Trophoblast cell (in vitro differentiated cells and primary cell): ENCODE data around the gene METTL15.

Source experiments
- DNase-seq, 2 donors: peaks; one replicate each; pipeline ENCODE4 v3.0.0-alpha.2; 2016
- H2AFZ ChIP-seq: 2 replicates; pipeline ENCODE4 v1.6.1; 2013; ENCODE audit warnings: low read length, moderate library complexity, mild to moderate bottlenecking; ENCODE audit not compliant: insufficient read depth, poor library complexity
- H2AK5ac ChIP-seq: 2 replicates; pipeline ENCODE4 v1.6.1; 2013; ENCODE audit warnings: mild to moderate bottlenecking, low read length
- H2BK120ac ChIP-seq: 2 replicates; pipeline ENCODE4 v1.6.1; 2013; ENCODE audit warnings: low read length, mild to moderate bottlenecking, moderate library complexity; ENCODE audit not compliant: insufficient read depth, poor library complexity
- H2BK12ac ChIP-seq: 2 replicates; pipeline ENCODE4 v1.6.1; 2013; ENCODE audit warnings: mild to moderate bottlenecking, low read length, moderate library complexity
- H2BK5ac ChIP-seq: 2 replicates; pipeline ENCODE4 v1.6.1; 2013; ENCODE audit warnings: low read length, low read depth, moderate library complexity, mild to moderate bottlenecking; ENCODE audit not compliant: poor library complexity
- H3K14ac ChIP-seq: 2 replicates; pipeline ENCODE4 v1.6.1; 2013; ENCODE audit warnings: mild to moderate bottlenecking, low read length
- H3K18ac ChIP-seq: 2 replicates; pipeline ENCODE4 v1.6.1; 2013; ENCODE audit warnings: mild to moderate bottlenecking, low read length
- H3K23ac ChIP-seq: 2 replicates; pipeline ENCODE4 v1.6.1; 2013; ENCODE audit warnings: low read length
- H3K27ac ChIP-seq: 2 replicates; pipeline ENCODE4 v1.5.1; 2013; ENCODE audit warnings: low read depth, mild to moderate bottlenecking, inconsistent platforms, low read length, moderate library complexity
- H3K27me3 ChIP-seq: 2 replicates; pipeline ENCODE4 v1.6.1; 2013; ENCODE audit warnings: inconsistent platforms, mild to moderate bottlenecking, low read length, moderate library complexity; ENCODE audit not compliant: insufficient read depth
- H3K36me3 ChIP-seq, 2 experiments: 1 replicate in 1 of 2; 2 replicates in 1 of 2; pipeline ENCODE4 v1.6.1; 2013; ENCODE audit warnings: low read length in 2 of 2, mild to moderate bottlenecking in 2 of 2, moderate library complexity in 1 of 2; ENCODE audit not compliant: insufficient read depth in 2 of 2, control insufficient read depth in 1 of 2
- H3K4ac ChIP-seq: 2 replicates; pipeline ENCODE4 v1.6.1; 2013; ENCODE audit warnings: low read depth, mild to moderate bottlenecking, low read length, moderate library complexity
- H3K4me1 ChIP-seq, 2 experiments: 1 replicate in 1 of 2; 2 replicates in 1 of 2; pipeline ENCODE4 v1.6.1; 2013; ENCODE audit warnings: low read length in 2 of 2, mild to moderate bottlenecking in 2 of 2, moderate library complexity in 1 of 2; ENCODE audit not compliant: insufficient read depth in 2 of 2, control insufficient read depth in 1 of 2
- H3K4me2 ChIP-seq: 2 replicates; pipeline ENCODE4 v1.6.1; 2013; ENCODE audit warnings: inconsistent platforms, mild to moderate bottlenecking, low read length, moderate library complexity
- H3K4me3 ChIP-seq: 2 replicates; pipeline ENCODE4 v1.5.1; 2013; ENCODE audit warnings: mild to moderate bottlenecking, low read depth, low read length, inconsistent platforms
- H3K79me1 ChIP-seq: one replicate; pipeline ENCODE4 v1.6.1; 2013; ENCODE audit warnings: low read length
- H3K79me2 ChIP-seq: 2 replicates; pipeline ENCODE4 v1.6.1; 2013; ENCODE audit warnings: low read length, mild to moderate bottlenecking; ENCODE audit not compliant: control insufficient read depth, insufficient read depth, poor library complexity
- H3K9ac ChIP-seq: 2 replicates; pipeline ENCODE4 v1.6.1; 2013; ENCODE audit warnings: mild to moderate bottlenecking, low read length
- H3K9me3 ChIP-seq: 2 replicates; pipeline ENCODE4 v1.6.1; 2013; ENCODE audit warnings: low read depth, mild to moderate bottlenecking, control low read depth, inconsistent platforms, low read length; ENCODE audit not compliant: insufficient read depth
- H4K12ac ChIP-seq: 2 replicates; pipeline ENCODE4 v1.6.1; 2013; ENCODE audit warnings: low read depth, mild to moderate bottlenecking, low read length, moderate library complexity
- H4K8ac ChIP-seq: 2 replicates; pipeline ENCODE4 v1.6.1; 2013; ENCODE audit warnings: low read depth, mild to moderate bottlenecking, low read length, moderate library complexity
- H4K91ac ChIP-seq: one replicate; pipeline ENCODE4 v1.6.1; 2013; ENCODE audit warnings: low read depth, mild to moderate bottlenecking, low read length, moderate library complexity
- WGBS: extraction: QIAGEN DNeasy Blood & Tissue Kit; methylation state at CpG from one replicate; pipeline ENCODE4 v1.1.7; 2013; ENCODE audit warnings: missing lambda C conversion rate; ENCODE audit not compliant: insufficient read length, insufficient coverage; ENCODE audit errors: extremely low coverage; 5-methylcytosine and 5-hydroxymethylcytosine counted together

The METTL15 gene

GRCh38 chr11:28146123-28146751 is 38.0 kb downstream of the METTL15 start:
- Histone ChIP-seq H3K79me2 (no peaks in the 10 kb centered on the region), H2BK12ac (no peak overlapping the region), H3K9me3 (no peaks in the 10 kb centered on the region), H3K36me3 (no peaks in the 10 kb centered on the region), H3K4ac (no peak overlapping the region), H3K79me1 (no peaks in the 10 kb centered on the region), H3K23ac (no peak overlapping the region), H3K27me3 (no peaks in the 10 kb centered on the region), H3K4me2 (no peak overlapping the region), H2BK5ac (no peak overlapping the region), H3K4me1 (no peaks in the 10 kb centered on the region), H2AFZ (no peak overlapping the region), H4K8ac (no peak overlapping the region), H3K14ac (no peak overlapping the region), H2AK5ac (no peak overlapping the region), H3K18ac (no peak overlapping the region), H2BK120ac (no peak overlapping the region), H3K4me3 (no peak overlapping the region), H4K12ac (no peak overlapping the region), H4K91ac (no peak overlapping the region), H3K27ac (no peak overlapping the region), H3K9ac (no peak overlapping the region)
- WGBS: no CpG with 5 or more reads among the region's 2 CpGs
- peak; percentile 2 to 71 for DNase-seq

- no CpG with 5 or more reads among the region's 2 CpGs for WGBS
- Histone ChIP-seq H2AFZ (no peak overlapping the region), H3K23ac (no peak overlapping the region), H3K4ac (no peak overlapping the region), H3K27ac (no peak overlapping the region), H2BK5ac (no peak overlapping the region), H3K18ac (no peak overlapping the region), H4K8ac (no peak overlapping the region), H3K4me2 (no peak overlapping the region), H4K12ac (no peak overlapping the region), H2AK5ac (no peak overlapping the region), H3K36me3 (peaks cover under 1 to 4% of the 10 kb centered on the region in 2 experiments), H3K4me3 (no peak overlapping the region), H3K79me1 (no peaks in the 10 kb centered on the region), H4K91ac (no peak overlapping the region), H2BK120ac (no peak overlapping the region), H3K4me1 (no peaks in the 10 kb centered on the region), H2BK12ac (no peak overlapping the region), H3K27me3 (no peaks in the 10 kb centered on the region), H3K79me2 (no peaks in the 10 kb centered on the region), H3K9ac (no peak overlapping the region), H3K14ac (no peak overlapping the region), H3K9me3 (no peaks in the 10 kb centered on the region)
- no peak for DNase-seq
These were observed 44.6 kb downstream of the METTL15 start for GRCh38 chr11:28152743-28153142.

GRCh38 chr11:28153586-28153985 is 45.4 kb downstream of the METTL15 start:
- Histone ChIP-seq H3K18ac (no peak overlapping the region), H3K14ac (no peak overlapping the region), H2BK5ac (no peak overlapping the region), H3K4ac (no peak overlapping the region), H2AFZ (no peak overlapping the region), H3K36me3 (peaks cover 5 to 12% of the 10 kb centered on the region in 2 experiments), H3K27me3 (no peaks in the 10 kb centered on the region), H3K9me3 (no peaks in the 10 kb centered on the region), H4K8ac (no peak overlapping the region), H3K9ac (no peak overlapping the region), H4K91ac (no peak overlapping the region), H4K12ac (no peak overlapping the region), H3K4me3 (no peak overlapping the region), H3K4me2 (no peak overlapping the region), H2BK12ac (no peak overlapping the region), H2AK5ac (no peak overlapping the region), H3K4me1 (no peaks in the 10 kb centered on the region), H3K23ac (no peak overlapping the region), H2BK120ac (no peak overlapping the region), H3K79me2 (no peaks in the 10 kb centered on the region), H3K79me1 (no peaks in the 10 kb centered on the region), H3K27ac (no peak overlapping the region)
- DNase-seq: peak in 1 of 2 donors; percentile 62
- no CpG with 5 or more reads among the region's 2 CpGs for whole genome bisulfite sequencing

GRCh38 chr11:28168718-28169117 is 60.5 kb downstream of the METTL15 start:
- no peak overlapping the region for H4K91ac ChIP-seq
- no peak overlapping the region for H3K27ac ChIP-seq
- no peak overlapping the region for H2BK120ac ChIP-seq
- H3K23ac ChIP-seq: no peak overlapping the region
- H3K4me1 ChIP-seq: no peaks in the 10 kb centered on the region
- H4K8ac ChIP-seq: no peak overlapping the region
- no peak overlapping the region for H2AFZ ChIP-seq
- no CpG with 5 or more reads among the region's 2 CpGs for WGBS
- no peak overlapping the region for H2BK5ac ChIP-seq
- H3K36me3 ChIP-seq: no peaks in the 10 kb centered on the region
- H3K27me3 ChIP-seq: no peaks in the 10 kb centered on the region
- H3K4me3 ChIP-seq: no peak overlapping the region
- H3K79me2 ChIP-seq: no peaks in the 10 kb centered on the region
- no peak overlapping the region for H3K9ac ChIP-seq
- H4K12ac ChIP-seq: no peak overlapping the region
- no peak overlapping the region for H2AK5ac ChIP-seq
- H3K79me1 ChIP-seq: no peaks in the 10 kb centered on the region
- H3K14ac ChIP-seq: no peak overlapping the region
- DNase-seq: peak in 1 of 2 donors; percentile 8
- no peak overlapping the region for H3K4me2 ChIP-seq
- no peak overlapping the region for H3K18ac ChIP-seq
- no peak overlapping the region for H3K4ac ChIP-seq
- no peaks in the 10 kb centered on the region for H3K9me3 ChIP-seq
- H2BK12ac ChIP-seq: no peak overlapping the region
